ENCODE data around the gene ENO2.

The ENO2 gene

DNA sequence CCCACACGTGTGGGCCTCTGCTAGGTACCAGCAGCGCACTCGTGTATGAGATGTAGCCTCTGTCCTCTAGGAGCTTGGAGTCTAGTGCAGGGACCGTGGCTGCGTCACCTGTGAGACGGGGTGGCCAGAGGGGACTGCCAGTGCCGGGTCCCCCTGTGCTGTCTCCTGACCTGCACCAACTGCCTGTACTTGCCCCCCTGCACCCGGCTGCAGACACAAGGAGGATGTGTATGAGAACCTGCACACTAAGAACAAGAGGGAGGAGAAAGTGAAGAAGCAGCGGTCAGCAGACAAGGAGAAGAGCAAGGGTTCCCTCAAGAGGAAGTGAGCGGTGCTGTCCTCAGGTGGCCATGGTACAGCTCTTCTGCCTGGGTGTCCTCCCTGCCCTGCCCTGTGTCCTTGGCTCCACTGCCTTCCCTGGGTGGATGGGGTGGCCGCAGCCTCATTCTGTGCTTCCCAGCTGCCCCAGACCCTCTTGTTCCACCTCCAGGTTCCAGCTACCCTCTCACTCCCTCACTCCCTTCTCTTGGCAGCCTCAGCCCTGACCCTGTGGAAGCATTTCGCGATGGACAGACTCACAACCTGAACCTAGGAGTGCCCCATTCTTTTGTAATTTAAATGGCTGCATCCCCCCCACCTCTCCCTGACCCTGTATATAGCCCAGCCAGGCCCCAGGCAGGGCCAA, 46.4 kb downstream of the ENO2 start:
- DNase-seq (ENCODE audit: low spot score) = no peak

DNA sequence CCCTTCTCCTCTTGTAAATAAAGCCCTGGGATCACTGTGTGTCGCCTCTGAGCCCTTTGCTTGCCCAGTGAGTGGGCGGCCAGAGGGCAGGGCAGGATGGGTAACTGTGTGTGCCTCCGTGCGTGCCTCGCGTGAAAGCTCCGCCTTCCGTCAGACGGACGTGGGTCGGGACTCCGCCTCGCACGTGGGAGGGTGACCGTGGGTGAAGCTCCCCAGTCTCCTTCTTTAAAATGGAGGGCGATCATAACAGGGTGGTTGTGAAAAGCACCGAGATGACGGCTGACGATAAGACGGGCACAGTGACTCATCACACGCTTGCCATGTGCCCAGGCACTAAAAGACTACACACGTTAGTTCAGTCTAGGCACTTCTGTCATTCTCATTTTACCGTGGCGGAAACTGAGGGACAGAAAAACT, 46.9 kb downstream of the ENO2 start:
- no peak for DNase-seq (ENCODE audit: low spot score)

DNA sequence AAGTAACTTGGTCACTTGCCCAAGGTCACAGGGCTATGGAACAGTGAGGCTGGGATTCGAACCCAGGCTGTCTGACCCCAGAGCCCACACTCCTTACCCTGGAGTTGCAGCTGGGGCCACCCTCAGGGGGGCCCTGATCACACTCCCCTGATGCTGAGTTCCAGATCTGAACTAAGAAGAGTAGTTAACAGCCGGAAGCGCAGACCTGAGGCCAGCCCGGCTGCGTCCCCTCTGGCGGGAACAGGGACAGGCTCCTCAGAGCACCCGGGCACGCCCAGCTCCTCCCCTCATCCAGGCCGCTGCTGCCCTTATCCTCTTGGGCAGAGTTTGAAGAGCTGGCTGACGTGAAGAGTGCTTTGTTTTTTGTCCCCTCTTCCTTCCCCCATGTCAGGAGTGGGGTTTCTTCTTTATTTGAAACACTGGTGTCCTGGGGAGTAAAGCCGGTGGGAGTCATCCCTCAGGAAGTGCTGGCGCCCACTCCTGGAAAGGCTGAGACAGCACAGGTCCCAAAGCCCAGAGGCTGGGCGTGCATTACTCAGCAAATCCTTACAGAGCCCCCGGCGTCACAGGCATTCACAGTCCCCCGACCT, 47.4 kb downstream of the ENO2 start:
- DNase-seq (ENCODE audit: low spot score) = peak; percentile 59

DNA sequence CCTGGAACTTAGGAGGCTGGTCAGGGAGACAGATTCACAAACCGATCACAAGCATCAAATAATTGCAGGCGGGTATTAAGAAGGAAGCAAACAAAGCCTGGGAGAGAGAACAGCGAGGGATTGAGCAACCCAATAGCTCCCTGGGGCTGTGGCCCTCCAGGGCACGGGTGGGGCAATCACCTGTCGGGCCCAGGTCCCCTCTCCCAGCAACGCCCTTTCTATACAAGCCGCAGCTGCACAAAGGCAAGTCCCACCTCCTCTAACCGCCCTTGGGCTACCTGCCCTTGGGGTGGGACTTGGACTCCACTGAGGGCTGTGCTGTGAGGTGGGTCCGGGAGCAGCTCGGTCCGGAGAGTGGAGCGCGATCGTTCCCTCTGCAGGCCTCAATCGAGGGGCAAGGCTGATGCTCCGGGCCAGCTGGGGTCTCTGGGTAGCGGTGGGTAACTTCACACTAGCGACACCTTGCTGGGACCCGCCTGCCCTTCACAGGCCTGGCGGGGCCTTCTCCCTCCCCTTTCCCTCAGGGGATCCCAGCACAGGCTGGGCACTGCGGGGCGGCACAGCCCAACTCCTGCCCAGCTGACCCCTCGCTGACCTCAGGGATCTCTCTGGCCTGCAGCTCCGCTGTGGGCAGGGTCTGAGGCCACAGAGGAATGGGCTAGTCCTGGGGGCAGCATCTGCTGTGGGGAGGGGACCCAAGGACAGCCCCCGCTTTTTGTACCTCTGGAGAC, 48.1 kb downstream of the ENO2 start:
- no peak for DNase-seq (ENCODE audit: low spot score)

DNA sequence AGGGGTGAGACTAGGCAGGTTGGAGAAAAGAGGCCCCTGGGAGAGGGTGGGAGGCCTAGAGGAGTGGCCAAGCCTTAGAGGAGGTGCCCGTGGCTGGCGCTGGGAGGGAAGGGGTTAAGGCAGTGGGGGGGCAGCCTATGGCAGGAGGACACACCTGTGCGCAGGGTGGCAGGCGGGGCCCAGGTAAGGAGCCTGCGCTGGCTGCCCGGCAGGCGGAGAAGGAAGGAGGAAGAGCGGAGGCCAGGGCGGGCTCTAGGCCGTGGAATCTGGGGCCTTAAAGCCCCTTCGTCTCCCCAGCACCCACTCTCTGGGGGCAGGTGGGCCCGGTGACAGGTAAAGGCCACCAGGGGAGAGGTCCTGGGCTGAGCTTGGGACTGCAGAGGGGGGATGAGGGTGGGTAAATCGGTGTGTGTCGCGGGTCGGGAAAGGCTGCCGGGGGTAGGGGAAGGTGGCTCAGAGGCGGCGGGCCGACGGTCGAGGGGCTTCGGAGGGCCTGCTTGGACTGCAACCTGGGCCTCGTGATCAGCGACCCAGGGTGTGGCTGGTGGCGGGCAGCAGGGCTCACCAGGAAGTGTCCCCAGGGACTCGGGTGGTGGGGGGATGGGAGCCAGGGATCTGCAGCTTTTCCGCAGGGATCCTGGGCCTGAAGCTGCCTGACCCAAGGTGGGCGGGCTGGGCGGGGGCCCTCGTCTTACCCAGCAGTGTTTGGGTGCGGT, 48.8 kb downstream of the ENO2 start:
- peak; percentile 59 for DNase-seq (ENCODE audit: low spot score)

DNA sequence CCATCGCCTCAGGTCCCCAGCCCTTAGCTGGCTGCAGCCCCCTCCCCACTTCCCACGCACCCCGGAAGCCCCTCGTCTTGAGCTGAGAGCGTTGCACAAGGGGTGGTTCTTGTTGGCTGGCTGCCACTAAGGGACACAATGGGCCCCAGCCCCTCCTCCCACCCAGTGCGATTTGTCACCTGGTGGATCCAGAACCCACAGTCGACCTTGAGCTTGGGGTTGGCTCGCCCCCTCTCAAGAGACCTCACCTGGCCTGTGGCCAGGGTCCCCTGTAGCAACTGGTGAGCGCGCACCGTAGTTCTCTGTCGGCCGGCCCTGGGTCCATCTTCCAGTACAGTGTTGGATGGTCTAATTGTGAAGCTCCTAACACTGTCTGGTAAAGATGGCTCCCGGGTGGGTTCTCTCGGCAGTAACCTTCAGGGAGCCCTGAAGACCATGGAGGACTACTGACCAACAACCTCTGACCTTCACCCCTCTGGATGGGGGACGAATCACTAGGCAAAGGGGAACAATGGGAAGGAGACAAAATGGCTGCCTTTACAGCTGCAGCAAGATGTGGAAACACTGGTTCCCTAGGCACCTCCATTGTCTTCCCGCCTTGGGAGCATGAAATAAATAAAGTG, 49.5 kb downstream of the ENO2 start:
- no peak for DNase-seq (ENCODE audit: low spot score)

DNA sequence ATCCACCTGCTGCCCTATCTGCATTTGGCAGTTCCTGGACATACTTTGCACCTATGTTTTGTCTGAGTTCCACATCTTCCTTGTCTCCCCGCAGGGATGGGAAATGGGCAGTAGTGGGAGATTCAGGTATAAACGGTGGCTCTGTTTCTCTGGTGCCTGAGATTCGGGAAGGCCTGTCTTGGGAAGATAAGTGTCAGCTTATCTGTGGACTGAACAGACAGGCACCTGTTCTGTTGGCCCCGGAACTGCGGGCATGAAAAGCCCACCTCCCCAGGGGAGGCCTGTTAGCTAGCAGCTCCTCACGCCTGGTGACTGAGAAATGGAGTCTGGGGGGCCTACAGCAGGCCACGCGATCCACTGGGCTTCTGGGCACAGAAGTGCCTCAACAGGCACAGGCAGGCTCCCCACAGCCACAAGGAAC, 50.2 kb downstream of the ENO2 start:
- no peak for DNase-seq (ENCODE audit: low spot score)

DNA sequence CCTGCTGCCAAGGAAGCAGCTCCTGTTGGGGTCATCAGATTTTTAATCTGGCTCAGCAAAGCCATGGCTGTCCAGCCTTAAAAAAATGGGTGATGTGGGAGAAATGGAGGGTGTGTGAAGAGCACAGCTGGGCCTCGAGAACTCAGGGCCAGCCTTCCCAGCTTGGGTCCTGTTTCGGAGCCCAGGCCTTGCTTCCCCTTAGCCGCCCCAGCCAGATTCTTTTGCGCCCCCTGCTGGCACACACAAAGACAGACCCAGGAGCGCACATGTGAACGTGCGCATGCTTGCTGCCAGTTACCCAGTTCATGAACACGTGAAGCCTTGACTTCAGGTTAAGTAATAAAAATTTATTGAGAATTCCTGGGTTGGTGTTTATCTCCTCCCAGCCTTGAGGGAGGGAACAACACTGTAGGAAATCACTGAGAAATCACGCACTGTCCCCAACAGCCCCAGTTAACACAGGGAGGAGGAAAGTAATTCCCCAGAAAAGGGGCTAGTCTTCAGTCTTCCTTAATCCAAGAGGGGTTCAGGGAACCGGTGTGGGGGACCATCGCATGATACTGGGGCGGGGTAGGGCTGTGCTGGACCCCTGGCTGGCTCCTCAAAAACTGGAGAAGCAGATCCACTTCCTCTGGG, 50.8 kb downstream of the ENO2 start:
- DNase-seq (ENCODE audit: low spot score) = peak; percentile 84

DNA sequence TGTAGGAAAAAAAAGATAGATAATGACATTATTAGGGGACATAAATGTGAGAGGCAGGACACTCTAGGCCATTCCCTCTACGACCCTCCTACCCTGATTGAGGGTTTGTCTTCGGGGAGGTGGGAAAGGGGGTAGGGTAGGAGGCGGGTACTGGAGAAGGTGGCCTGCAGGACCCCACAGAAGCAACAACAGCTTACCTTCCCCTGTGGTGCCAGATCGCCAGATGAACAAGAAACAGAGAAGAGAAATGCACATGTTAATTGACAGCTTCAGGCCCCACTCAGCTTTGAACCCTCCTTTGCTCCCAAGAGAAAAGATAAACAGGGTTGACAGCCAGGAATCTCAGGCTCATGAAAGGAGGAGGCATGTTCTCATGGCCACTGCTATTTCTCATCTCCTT, 51.3 kb downstream of the ENO2 start:
- no peak for DNase-seq (ENCODE audit: low spot score)

DNA sequence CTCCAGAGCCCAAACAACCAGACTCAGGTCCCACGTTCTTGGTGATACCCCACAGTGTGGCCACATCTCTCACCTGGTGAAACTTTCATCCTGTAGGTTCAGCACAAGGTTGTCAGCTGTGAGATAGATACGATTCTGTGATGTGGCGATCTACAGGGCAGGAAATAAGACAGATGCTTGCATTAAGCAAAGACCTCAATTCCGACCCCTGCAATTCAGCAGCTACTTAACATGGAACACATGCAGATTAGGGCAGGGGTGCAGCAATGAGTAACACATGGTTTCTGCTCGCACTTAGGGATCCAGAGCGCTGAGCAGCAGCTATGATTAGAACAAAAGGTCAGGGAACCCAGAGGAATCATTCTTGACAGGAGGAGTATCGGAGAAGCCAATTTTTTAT, 52.0 kb downstream of the ENO2 start:
- DNase-seq (ENCODE audit: low spot score) = no peak

DNA sequence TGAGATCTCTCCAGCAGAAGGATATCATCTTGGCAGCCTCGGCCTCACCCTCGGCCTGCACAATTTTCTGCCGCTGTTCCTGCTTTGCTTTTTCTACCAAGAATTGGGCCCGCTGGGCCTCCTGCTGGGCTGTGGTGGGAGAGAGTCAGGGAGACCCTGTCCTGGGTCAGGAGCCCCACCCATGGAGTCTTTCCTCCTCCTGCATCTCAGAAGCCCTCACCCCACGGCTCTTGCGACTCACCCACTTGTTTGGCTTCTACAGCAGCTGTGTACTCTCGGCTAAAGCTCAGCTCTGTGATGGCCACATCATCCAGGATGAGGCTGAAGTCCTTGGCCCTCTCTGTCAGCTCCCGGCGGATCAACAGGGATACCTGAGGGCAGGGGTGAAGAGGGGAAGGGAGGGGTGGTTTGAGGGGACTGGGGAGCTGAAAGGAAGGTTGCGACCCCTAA, 53.3 kb downstream of the ENO2 start:
- DNase-seq (ENCODE audit: low spot score) = no peak

DNA sequence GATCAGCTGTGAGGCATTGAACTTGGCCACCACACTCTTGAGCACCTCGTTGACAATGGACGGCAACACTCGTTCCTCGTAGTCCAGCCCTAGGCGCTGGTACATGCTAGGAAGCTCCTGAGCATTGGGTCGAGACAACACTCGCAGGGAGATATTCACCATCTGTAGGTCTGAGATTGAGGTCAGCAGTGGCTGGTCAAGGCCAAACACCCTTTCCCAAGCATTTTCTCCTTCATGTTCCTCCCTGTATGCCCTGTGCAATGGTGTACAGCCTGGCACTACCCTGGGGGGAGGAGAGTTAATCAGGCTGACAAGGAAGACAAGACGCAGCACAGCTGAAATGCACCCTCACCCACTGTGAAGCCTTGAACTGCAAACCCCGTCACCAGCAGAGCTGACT, 54.0 kb downstream of the ENO2 start:
- no peak for DNase-seq (ENCODE audit: low spot score)

DNA sequence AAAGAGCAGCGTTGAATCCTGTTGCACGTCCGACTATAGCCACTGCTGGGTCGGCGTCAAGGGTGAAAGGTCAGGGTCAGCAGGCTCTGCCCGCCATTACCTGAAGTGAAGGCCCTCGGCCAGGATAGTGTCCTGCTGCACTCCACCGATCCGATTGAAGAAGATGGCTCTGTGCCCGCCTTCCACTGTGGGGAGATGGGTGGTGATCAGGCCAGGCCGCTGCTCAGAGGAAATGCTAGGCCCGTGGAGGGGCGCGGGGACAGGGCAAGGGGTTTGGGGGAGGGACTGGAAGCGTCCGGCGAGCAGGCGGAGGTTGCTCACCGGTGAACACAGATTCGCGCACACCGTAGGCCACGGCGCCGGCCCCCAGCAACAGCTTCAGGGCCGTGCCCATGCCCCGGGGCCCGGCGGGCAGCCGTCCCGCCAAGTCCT, 55.7 kb downstream of the ENO2 start:
- no peak for DNase-seq (ENCODE audit: low spot score)
